HepG2 (cell line): ENCODE results near the gene PCDHGA1. TPM values are rescaled to one million over a fixed set of nuclear protein-coding genes. Genes with fewer than 3 reads are reported as not detected.

Experiments
- ATAC-seq: fragments of 200-7000 bp; cut with Tn5 transposase; 3 replicates; pipeline ENCODE4 v1.9.1; 2020; ENCODE audit warnings: mild to moderate bottlenecking, moderate library complexity
- BruUV-seq: library from RNA; stranded (reverse); fragments of 400-500 nt; replicated peaks from 2 replicates; lab custom pipeline; 2021; lab: Mats Ljungman, UMichigan
- CTCF ChIA-PET: fragments of 300-600 bp; formaldehyde crosslinking; extraction: SDS; loops from one replicate; lab custom pipeline; 2021; ENCODE audit warnings: low total read pairs, inconsistent platforms, low intra/inter-chr PET ratio; lab: Yijun Ruan, JAX
- POLR2A ChIA-PET: fragments of 350-600 bp; sonication (Branson Sonifier 250); formaldehyde crosslinking; loops from one replicate; lab custom pipeline; 2020; ENCODE audit warnings: antibody characterized with exemption, inconsistent platforms; lab: Yijun Ruan, JAX
- DNase-seq: peaks from one replicate; pipeline ENCODE4 v3.0.0-alpha.2; 2015; ENCODE audit warnings: low spot score
- FAIRE-seq: peaks from 3 replicates; lab custom pipeline; 2011; peaks lifted over from hg19 to GRCh38; lab: Jason Lieb, UNC
- H2AFZ ChIP-seq: one replicate; pipeline ENCODE4 v1.6.1; 2011; ENCODE audit warnings: low read length, inconsistent platforms
- H3K27ac ChIP-seq: fragments of 300-600 bp; 3 replicates; pipeline ENCODE4 v1.8.0; 2011; ENCODE audit warnings: mixed run types, mild to moderate bottlenecking, mixed read lengths, low read length, inconsistent platforms; ENCODE audit not compliant: insufficient read depth; ENCODE audit errors: extremely low read length
- H3K27me3 ChIP-seq, 2 experiments: fragments of 200-600 bp in 1 of 2; 2 replicates in 1 of 2; 3 replicates in 1 of 2; pipeline versions ENCODE4 v1.6.0 to v1.8.0; 2011; ENCODE audit warnings: low read length in 2 of 2, mild to moderate bottlenecking in 2 of 2, moderate library complexity in 2 of 2, inconsistent platforms in 1 of 2; ENCODE audit not compliant: insufficient read depth in 2 of 2, control insufficient read depth in 1 of 2
- H3K36me3 ChIP-seq, 2 experiments: fragments of 200-600 bp in 1 of 2; replicated peaks in 1 of 2; 2 replicates in 1 of 2; 3 replicates in 1 of 2; pipeline versions ENCODE4 v1.5.1 to v1.8.0; 2011; ENCODE audit warnings: low read length in 2 of 2, inconsistent platforms in 1 of 2; ENCODE audit not compliant: insufficient read depth in 2 of 2, control insufficient read depth in 1 of 2
- H3K4me1 ChIP-seq: 2 replicates; pipeline ENCODE4 v1.5.1; 2012; ENCODE audit warnings: low read length, inconsistent platforms; ENCODE audit not compliant: insufficient read depth
- H3K4me2 ChIP-seq: 2 replicates; pipeline ENCODE4 v1.6.0; 2011; ENCODE audit warnings: low read depth, low read length, inconsistent platforms
- H3K4me3 ChIP-seq, 3 experiments: fragments of 200-600 bp in 1 of 3; sonication (generic), shearing (Covaris generic) in 1 of 3; replicated peaks in 1 of 3; 2 replicates each; pipeline ENCODE4 v1.5.1; 2011 to 2016; ENCODE audit warnings: low read length in 3 of 3, inconsistent platforms in 2 of 3, low read depth in 2 of 3, mild to moderate bottlenecking in 2 of 3, control low read depth in 1 of 3, mixed read lengths in 1 of 3; ENCODE audit not compliant: insufficient read depth in 1 of 3
- H3K79me2 ChIP-seq: one replicate; pipeline ENCODE4 v1.6.1; 2011; ENCODE audit warnings: low read length, inconsistent platforms; ENCODE audit not compliant: insufficient read depth
- H3K9ac ChIP-seq: 2 replicates; pipeline ENCODE4 v1.6.0; 2011; ENCODE audit warnings: mild to moderate bottlenecking, low read depth, low read length, inconsistent platforms; ENCODE audit not compliant: insufficient read depth
- H3K9me3 ChIP-seq: 2 replicates; pipeline ENCODE4 v1.5.1; 2012; ENCODE audit warnings: mild to moderate bottlenecking, low read length
- H4K20me1 ChIP-seq: 2 replicates; pipeline ENCODE4 v1.6.0; 2011; ENCODE audit warnings: inconsistent platforms, mild to moderate bottlenecking, low read length, moderate library complexity; ENCODE audit not compliant: insufficient read depth
- BATF2 ChIP-seq: sonication (generic); formaldehyde crosslinking; IDR thresholded peaks from 2 replicates; pipeline ENCODE4 v1.8.0; 2022; ENCODE audit warnings: mild to moderate bottlenecking, missing genetic modification reagents, moderate library complexity
- CC2D1A ChIP-seq: sonication (generic); formaldehyde crosslinking; IDR thresholded peaks from 2 replicates; pipeline ENCODE4 v1.8.1; 2023; ENCODE audit warnings: mild to moderate bottlenecking, missing genetic modification reagents
- HNRNPL ChIP-seq: fragments of 200-400 bp; formaldehyde crosslinking; IDR thresholded peaks from 2 replicates; pipeline ENCODE4 v1.6.1; 2017; ENCODE audit warnings: mild to moderate bottlenecking, low read depth, low read length
- KMT2A ChIP-seq: sonication (generic); formaldehyde crosslinking; IDR thresholded peaks from 2 replicates; pipeline ENCODE4 v1.4.0; 2020; ENCODE audit warnings: missing genetic modification reagents
- NFIC ChIP-seq: IDR thresholded peaks from 2 replicates; pipeline ENCODE4 v1.6.1; 2012; ENCODE audit warnings: mild to moderate bottlenecking, low read length, inconsistent platforms
- PHF8 ChIP-seq: sonication (generic); formaldehyde crosslinking; IDR thresholded peaks from 2 replicates; pipeline ENCODE4 v1.5.0; 2020; ENCODE audit warnings: missing genetic modification reagents
- PRMT3 ChIP-seq: sonication (generic); formaldehyde crosslinking; IDR thresholded peaks from 2 replicates; pipeline ENCODE4 v1.8.1; 2022; ENCODE audit warnings: low read depth, mild to moderate bottlenecking, moderate library complexity, missing genetic modification reagents, borderline replicate concordance
- SOX6 ChIP-seq, 2 experiments: fragments of 450-650 bp in 1 of 2; sonication (generic) in 1 of 2; formaldehyde crosslinking in 1 of 2; IDR thresholded peaks; 2 replicates each; pipeline versions ENCODE4 v1.4.0 to v1.6.1; 2017 to 2020; ENCODE audit warnings: antibody characterized with exemption in 1 of 2, mild to moderate bottlenecking in 1 of 2, missing genetic modification reagents in 1 of 2
- SRY ChIP-seq: sonication (generic); formaldehyde crosslinking; IDR thresholded peaks from 2 replicates; pipeline ENCODE4 v1.8.0; 2022; ENCODE audit warnings: mild to moderate bottlenecking, missing genetic modification reagents
- TCF7L2 ChIP-seq: IDR thresholded peaks from 2 replicates; pipeline ENCODE4 v1.6.1; 2011; ENCODE audit warnings: mild to moderate bottlenecking, low read depth, low read length, moderate library complexity
- ZBTB20 ChIP-seq: sonication (generic); formaldehyde crosslinking; IDR thresholded peaks from 2 replicates; pipeline ENCODE4 v1.8.1; 2023; ENCODE audit warnings: missing genetic modification reagents, low read depth, mild to moderate bottlenecking, borderline replicate concordance
- ZBTB8A ChIP-seq: sonication (generic); formaldehyde crosslinking; IDR thresholded peaks from 2 replicates; pipeline ENCODE4 v1.4.0; 2020; ENCODE audit warnings: mild to moderate bottlenecking, low read depth, missing genetic modification reagents, borderline replicate concordance
- ZFY ChIP-seq: sonication (generic); formaldehyde crosslinking; IDR thresholded peaks from 2 replicates; pipeline ENCODE4 v1.4.0; 2020; ENCODE audit warnings: missing genetic modification reagents
- ZNF101 ChIP-seq: sonication (generic); formaldehyde crosslinking; IDR thresholded peaks from 2 replicates; pipeline ENCODE4 v1.4.0; 2020; ENCODE audit warnings: mild to moderate bottlenecking, low read depth, missing genetic modification reagents, borderline replicate concordance
- ZNF282 ChIP-seq: fragments of 450-650 bp; IDR thresholded peaks from 2 replicates; pipeline ENCODE4 v1.6.1; 2018; ENCODE audit not compliant: partially characterized antibody
- ZNF572 ChIP-seq: sonication (generic); formaldehyde crosslinking; IDR thresholded peaks from 2 replicates; pipeline ENCODE4 v1.5.1; 2020; ENCODE audit warnings: mild to moderate bottlenecking, missing genetic modification reagents
- ZNF678 ChIP-seq: sonication (generic); formaldehyde crosslinking; IDR thresholded peaks from 2 replicates; pipeline ENCODE4 v1.4.0; 2020; ENCODE audit warnings: mild to moderate bottlenecking, missing genetic modification reagents
- ZNF766 ChIP-seq: sonication (generic); formaldehyde crosslinking; IDR thresholded peaks from 2 replicates; pipeline ENCODE4 v1.5.0; 2020; ENCODE audit warnings: missing genetic modification reagents, borderline replicate concordance
- WGBS: methylation state at CpG from one replicate; pipeline ENCODE4 v1.1.6; 2017; ENCODE audit warnings: low lambda C conversion rate; 5-methylcytosine and 5-hydroxymethylcytosine counted together
- in situ Hi-C: cut with HindIII; loops from 2 replicates; pipeline ENCODE4 v1.10.0; 2017; ENCODE audit warnings: low pct_unique_long_range_greater_than_20kb; ENCODE audit not compliant: extremely low pct_ligation_motif_present
- intact Hi-C: fragments of 100-400 bp; cut with micrococcal nuclease; formaldehyde crosslinking; loops from one replicate; pipeline ENCODE4 v1.10.0; 2022; ENCODE audit not compliant: unreplicated experiment
- polyA plus RNA-seq, 8 experiments: library from polyadenylated mRNA; depleted of rRNA in 3 of 8; stranded (reverse) in 7 of 8; unstranded in 1 of 8; fragments of >200 nt; fragmentation: Illumina TruSeq in 4 of 8; extraction: Trizol in 4 of 8; gene quantifications; 2 replicates each; pipeline versions ENCODE4 v1.2.1 to v1.2.3, GENCODE V29; 2011 to 2016; ENCODE audit warnings: low read depth in 4 of 8, missing spikeins in 1 of 8, mixed read lengths in 1 of 8; ENCODE audit not compliant: insufficient read depth in 1 of 8
- total RNA-seq, 5 experiments: library from RNA; depleted of rRNA; stranded (reverse); fragments of >200 nt; fragmentation: Illumina TruSeq; extraction: Trizol; gene quantifications; 2 replicates each; pipeline ENCODE4 v1.2.3, GENCODE V29; 2016; ENCODE audit warnings: low read depth in 1 of 5
- TF ChIP-seq, protein P1 (sequence below): sonication (generic); formaldehyde crosslinking; IDR thresholded peaks from 2 replicates; pipeline ENCODE4 v1.4.0; 2020; ENCODE audit warnings: missing genetic modification reagents
- TF ChIP-seq, protein P2 (sequence below): sonication (generic); formaldehyde crosslinking; IDR thresholded peaks from 2 replicates; pipeline ENCODE4 v1.8.0; 2022; ENCODE audit warnings: mild to moderate bottlenecking, missing genetic modification reagents; ENCODE audit not compliant: insufficient replicate concordance

Gene PCDHGA1
- total and polyA plus RNA-seq, 2 of the 13 experiments (the other 11 are each of a cell fraction or from before 2014, with no cell fraction given) = 0.31 to 0.40 TPM

- Histone ChIP-seq H3K9ac (no peak overlapping the region), H3K36me3 (no peaks in the 10 kb centered on the region), H3K4me1 (no peaks in the 10 kb centered on the region), H3K27ac (no peak overlapping the region), H4K20me1 (no peaks in the 10 kb centered on the region), H3K27me3 (peaks cover 1 to 15% of the 10 kb centered on the region in 2 experiments; a peak in 2 of 5 replicates), H3K79me2 (no peaks in the 10 kb centered on the region), H3K4me3 (no peak overlapping the region), H3K4me2 (no peak overlapping the region), H2AFZ (no peak overlapping the region), H3K9me3 (no peaks in the 10 kb centered on the region)
- DNase-seq = no peak
- in situ Hi-C loops = no loop called here
- ChIA-PET CTCF (no interaction called here), POLR2A (no interaction called here)
- FAIRE-seq = no peak
- BruUV-seq = no TSS peak
- TF ChIP-seq, protein P1, sequence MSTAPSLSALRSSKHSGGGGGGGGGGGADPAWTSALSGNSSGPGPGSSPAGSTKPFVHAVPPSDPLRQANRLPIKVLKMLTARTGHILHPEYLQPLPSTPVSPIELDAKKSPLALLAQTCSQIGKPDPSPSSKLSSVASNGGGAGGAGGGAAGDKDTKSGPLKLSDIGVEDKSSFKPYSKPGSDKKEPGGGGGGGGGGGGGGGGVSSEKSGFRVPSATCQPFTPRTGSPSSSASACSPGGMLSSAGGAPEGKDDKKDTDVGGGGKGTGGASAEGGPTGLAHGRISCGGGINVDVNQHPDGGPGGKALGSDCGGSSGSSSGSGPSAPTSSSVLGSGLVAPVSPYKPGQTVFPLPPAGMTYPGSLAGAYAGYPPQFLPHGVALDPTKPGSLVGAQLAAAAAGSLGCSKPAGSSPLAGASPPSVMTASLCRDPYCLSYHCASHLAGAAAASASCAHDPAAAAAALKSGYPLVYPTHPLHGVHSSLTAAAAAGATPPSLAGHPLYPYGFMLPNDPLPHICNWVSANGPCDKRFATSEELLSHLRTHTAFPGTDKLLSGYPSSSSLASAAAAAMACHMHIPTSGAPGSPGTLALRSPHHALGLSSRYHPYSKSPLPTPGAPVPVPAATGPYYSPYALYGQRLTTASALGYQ = no peak
- no peak for TF ChIP-seq BATF2
- TF ChIP-seq SRY (CRISPR knock-in tag) = no peak
- no peak for TF ChIP-seq ZNF282
- TF ChIP-seq ZNF101 (CRISPR knock-in tag) = no peak
- no peak for TF ChIP-seq KMT2A (CRISPR knock-in tag)
- TF ChIP-seq HNRNPL = no peak
- TF ChIP-seq SOX6 (IDR thresholded peaks at IDR 0.05) = no peak
- no peak for TF ChIP-seq SOX6 (CRISPR knock-in tag; IDR thresholded peaks at IDR 0.05)
- TF ChIP-seq PHF8 = no peak
- TF ChIP-seq ZBTB20 = no peak
- TF ChIP-seq, protein P2, sequence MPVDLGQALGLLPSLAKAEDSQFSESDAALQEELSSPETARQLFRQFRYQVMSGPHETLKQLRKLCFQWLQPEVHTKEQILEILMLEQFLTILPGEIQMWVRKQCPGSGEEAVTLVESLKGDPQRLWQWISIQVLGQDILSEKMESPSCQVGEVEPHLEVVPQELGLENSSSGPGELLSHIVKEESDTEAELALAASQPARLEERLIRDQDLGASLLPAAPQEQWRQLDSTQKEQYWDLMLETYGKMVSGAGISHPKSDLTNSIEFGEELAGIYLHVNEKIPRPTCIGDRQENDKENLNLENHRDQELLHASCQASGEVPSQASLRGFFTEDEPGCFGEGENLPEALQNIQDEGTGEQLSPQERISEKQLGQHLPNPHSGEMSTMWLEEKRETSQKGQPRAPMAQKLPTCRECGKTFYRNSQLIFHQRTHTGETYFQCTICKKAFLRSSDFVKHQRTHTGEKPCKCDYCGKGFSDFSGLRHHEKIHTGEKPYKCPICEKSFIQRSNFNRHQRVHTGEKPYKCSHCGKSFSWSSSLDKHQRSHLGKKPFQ (CRISPR knock-in tag) = no peak
- TF ChIP-seq ZNF678 (CRISPR knock-in tag) = no peak
- TF ChIP-seq ZBTB8A (CRISPR knock-in tag) = no peak
- TF ChIP-seq ZFY = no peak
- TF ChIP-seq ZNF572 (CRISPR knock-in tag) = no peak
- no peak for TF ChIP-seq NFIC
- TF ChIP-seq CC2D1A (CRISPR knock-in tag) = no peak
- TF ChIP-seq ZNF766 = no peak
- TF ChIP-seq TCF7L2 = no peak
- no peak for TF ChIP-seq PRMT3 (CRISPR knock-in tag)
- 33% methylated on average over 4 of the region's 4 CpGs for WGBS
- intact Hi-C loops = no loop called here
- ATAC-seq = no peak
Measured at GRCh38 chr5:141496038-141496437, 165.7 kb downstream of the PCDHGA1 start.
